Gastrocnemius medialis (tissue), 4 donors: ENCODE results near the gene PLN. TPM values are rescaled to one million over a fixed set of nuclear protein-coding genes. Genes with fewer than 3 reads are reported as not detected.
A peak's percentile ranks its signal among the peaks of the same experiment; 100 is the strongest.

ENCODE experiments used
- ATAC-seq, 2 donors: fragments of 150-250 bp; one replicate each; pipeline ENCODE4 v1.9.1; 2016
- DNase-seq, 2 donors: peaks; one replicate each; pipeline ENCODE4 v3.0.0-alpha.2; 2019
- H3K27ac ChIP-seq, 4 donors: fragments of 200-600 bp; sonication (generic); 1 replicate in 1 of 4; 2 replicates in 3 of 4; pipeline ENCODE4 v1.5.1; 2016 to 2018; ENCODE audit warnings: mild to moderate bottlenecking in 2 of 4, moderate library complexity in 1 of 4
- H3K27me3 ChIP-seq, 3 donors: fragments of 200-600 bp; sonication (generic) in 2 of 3; 1 replicate in 1 of 3; 2 replicates in 2 of 3; pipeline versions ENCODE4 v1.5.1 to v1.6.0; 2016 to 2019; ENCODE audit warnings: mild to moderate bottlenecking in 1 of 3, moderate library complexity in 1 of 3
- H3K36me3 ChIP-seq, 2 donors: fragments of 200-600 bp; sonication (generic) in 1 of 2; one replicate each; pipeline ENCODE4 v1.5.1; 2017 to 2018
- H3K4me1 ChIP-seq, 2 donors: fragments of 200-600 bp; sonication (generic) in 1 of 2; one replicate each; pipeline ENCODE4 v1.5.1; 2016 to 2017; ENCODE audit warnings: mild to moderate bottlenecking in 2 of 2
- H3K4me3 ChIP-seq, 4 donors: fragments of 200-600 bp; sonication (generic) in 3 of 4; 1 replicate in 1 of 4; 2 replicates in 3 of 4; pipeline ENCODE4 v1.5.1; 2016 to 2019; ENCODE audit warnings: mild to moderate bottlenecking in 2 of 4
- H3K9me3 ChIP-seq, 3 donors: fragments of 200-600 bp; sonication (generic) in 2 of 3; 1 replicate in 1 of 3; 2 replicates in 2 of 3; pipeline ENCODE4 v1.5.1; 2016 to 2019
- CTCF ChIP-seq, 5 experiments: fragments of 450-650 bp in 3 of 5; fragments of 200-600 bp in 2 of 5; sonication (generic) in 2 of 5; IDR thresholded peaks in 4 of 5; conservative IDR thresholded peaks in 1 of 5; 1 replicate in 4 of 5; 2 replicates in 1 of 5; pipeline ENCODE4 v1.5.1; 2016 to 2019; ENCODE audit warnings: antibody characterized with exemption in 5 of 5, mild to moderate bottlenecking in 3 of 5, moderate library complexity in 3 of 5
- POLR2A ChIP-seq, 2 donors: fragments of 450-650 bp; IDR thresholded peaks; one replicate each; pipeline ENCODE4 v1.6.1; 2017; ENCODE audit warnings: antibody characterized with exemption in 2 of 2, mild to moderate bottlenecking in 2 of 2, moderate library complexity in 2 of 2
- in situ Hi-C, 4 donors: fragments of 200-750 bp; cut with MboI; loops; one replicate each; pipeline versions ENCODE4 v1.15.0 to v1.8.0; 2017; ENCODE audit warnings: low sequenced_read_pairs in 4 of 4
- intact Hi-C: fragments of 100-400 bp; cut with DNase I; formaldehyde crosslinking; loops from one replicate; pipeline ENCODE4 v1.15.1; 2023; ENCODE audit warnings: low total_unique reads
- total RNA-seq, 4 donors: library from RNA; depleted of rRNA; stranded (reverse); fragments of >200 nt; gene quantifications; one replicate each; pipeline versions ENCODE4 v1.1.0 to v1.2.3, GENCODE V29; 2016

The PLN gene
- total RNA-seq, 4 donors from 2014 or later, result 49.6 to 278 (median 202) TPM

GRCh38 chr6:118553132-118553531, 5.0 kb downstream of the PLN start:
- no peak for DNase-seq
- Histone ChIP-seq H3K9me3 (no peaks in the 10 kb centered on the region), H3K27me3 (no peaks in the 10 kb centered on the region), H3K4me3 (peak overlapping the region in 3 of 4 donors; percentile 8 to 65 (median 20)), H3K36me3 (no peaks in the 10 kb centered on the region), H3K4me1 (peaks cover 64 to 73% of the 10 kb centered on the region in 2 donors), H3K27ac (peak overlapping the region; percentile 88 to 95 (median 94))
- intact Hi-C loops (loop anchor here (5.0 to 10.0 kb wide), 3 partner anchors 181 to 1278 kb away; partner anchors contain the start of gene ASF1A), in situ Hi-C loops (loop anchor here in 1 of 4 donors (10.0 kb wide), 1 partner anchor 268 kb away; no protein-coding TSS in a partner anchor)
- TF ChIP-seq CTCF (IDR thresholded peaks at IDR 0.05 in 4 of 5, conservative IDR thresholded peaks at IDR 0.05 in 1 of 5), result no peak
- no peak for TF ChIP-seq POLR2A (IDR thresholded peaks at IDR 0.05)
- ATAC-seq, result peak in 1 of 2 donors; percentile 25

- TF ChIP-seq CTCF (IDR thresholded peaks at IDR 0.05 in 4 of 5, conservative IDR thresholded peaks at IDR 0.05 in 1 of 5) (no peak), POLR2A (IDR thresholded peaks at IDR 0.05) (peak in 1 of 2 donors; percentile 58)
- Histone ChIP-seq H3K36me3 (peaks cover 0 to 10% of the 10 kb centered on the region in 2 donors), H3K27me3 (no peaks in the 10 kb centered on the region), H3K9me3 (no peaks in the 10 kb centered on the region), H3K27ac (peak overlapping the region; percentile 88 to 95 (median 94)), H3K4me3 (peak overlapping the region in 1 of 4 donors; percentile 13), H3K4me1 (peaks cover 78 to 86% of the 10 kb centered on the region in 2 donors)
- DNase-seq (peak in 1 of 2 donors; percentile 20), ATAC-seq (peak; percentile 80 to 86)
- intact Hi-C loops, result loop anchor here (5.0 to 10.0 kb wide), 3 partner anchors 182 to 1280 kb away; partner anchors contain the start of gene ASF1A
- in situ Hi-C loops, result loop anchor here in 1 of 4 donors (10.0 kb wide), 1 partner anchor 270 kb away; no protein-coding TSS in a partner anchor
Observed at GRCh38 chr6:118554698-118555097, 6.6 kb downstream of the PLN start.

- H3K9me3 ChIP-seq, result no peaks in the 10 kb centered on the region
- TF ChIP-seq CTCF (IDR thresholded peaks at IDR 0.05 in 4 of 5, conservative IDR thresholded peaks at IDR 0.05 in 1 of 5) (no peak), POLR2A (IDR thresholded peaks at IDR 0.05) (no peak)
- intact Hi-C loops, result loop anchor here (10.0 kb wide), 2 partner anchors 336 to 1284 kb away; partner anchors contain the start of gene ASF1A
- in situ Hi-C loops, result loop anchor here in 1 of 4 donors (10.0 kb wide), 1 partner anchor 274 kb away; no protein-coding TSS in a partner anchor
- H3K36me3 ChIP-seq, result peaks cover 0 to 11% of the 10 kb centered on the region in 2 donors
- H3K4me1 ChIP-seq, result peaks cover 68 to 70% of the 10 kb centered on the region in 2 donors
- peak overlapping the region; percentile 88 to 95 (median 94) for H3K27ac ChIP-seq
- H3K27me3 ChIP-seq, result no peaks in the 10 kb centered on the region
- no peak for ATAC-seq
- no peak for DNase-seq
- H3K4me3 ChIP-seq, result no peak overlapping the region
Observed at GRCh38 chr6:118558464-118559217, 10.5 kb downstream of the PLN start.

- H3K27ac ChIP-seq, result peak overlapping the region; percentile 88 to 95 (median 94)
- in situ Hi-C loops (loop anchor here in 1 of 4 donors (10.0 kb wide), 1 partner anchor 275 kb away; no protein-coding TSS in a partner anchor), intact Hi-C loops (loop anchor here (10.0 kb wide), 3 partner anchors 215 to 1285 kb away; partner anchors contain the start of gene ASF1A)
- H3K9me3 ChIP-seq, result no peaks in the 10 kb centered on the region
- peaks cover 0 to 11% of the 10 kb centered on the region in 2 donors for H3K36me3 ChIP-seq
- no peak for DNase-seq
- H3K27me3 ChIP-seq, result no peaks in the 10 kb centered on the region
- no peak for ATAC-seq
- H3K4me3 ChIP-seq, result no peak overlapping the region
- H3K4me1 ChIP-seq, result peaks cover 59 to 61% of the 10 kb centered on the region in 2 donors
- TF ChIP-seq CTCF (IDR thresholded peaks at IDR 0.05 in 4 of 5, conservative IDR thresholded peaks at IDR 0.05 in 1 of 5), result no peak
- no peak for TF ChIP-seq POLR2A (IDR thresholded peaks at IDR 0.05)
Observed at GRCh38 chr6:118559659-118560058, 11.6 kb downstream of the PLN start.
